BLaER1 treated with 17β-estradiol and CSF1 and Interleukin-3, amounts not matched to agents 10 nM and 100 nM (cell line): Measurements from ENCODE around the gene GMFB.

Source experiments
- H3K27ac ChIP-seq, 11 experiments: shearing (Covaris generic); formaldehyde crosslinking; 2 replicates each; pipeline ENCODE4 v1.8.1; 2022
- H3K27me3 ChIP-seq, 11 experiments: shearing (Covaris generic); formaldehyde crosslinking; 2 replicates each; pipeline ENCODE4 v1.8.1; 2022
- H3K36me3 ChIP-seq, 11 experiments: shearing (Covaris generic); formaldehyde crosslinking; 2 replicates each; pipeline ENCODE4 v1.8.1; 2022
- H3K4me1 ChIP-seq, 10 experiments: shearing (Covaris generic); formaldehyde crosslinking; 2 replicates each; pipeline ENCODE4 v1.8.1; 2022
- H3K4me2 ChIP-seq, 11 experiments: shearing (Covaris generic); formaldehyde crosslinking; 2 replicates each; pipeline ENCODE4 v1.8.1; 2022
- H3K4me3 ChIP-seq, 10 experiments: shearing (Covaris generic); formaldehyde crosslinking; 2 replicates each; pipeline ENCODE4 v1.8.1; 2022
- H3K9ac ChIP-seq, 11 experiments: shearing (Covaris generic); formaldehyde crosslinking; 2 replicates each; pipeline ENCODE4 v1.8.1; 2022
- H3K9me3 ChIP-seq, 11 experiments: shearing (Covaris generic); formaldehyde crosslinking; replicated peaks in 1 of 11; 2 replicates each; pipeline ENCODE4 v1.8.1; 2022
- H4K20me1 ChIP-seq, 11 experiments: shearing (Covaris generic); formaldehyde crosslinking; 2 replicates each; pipeline ENCODE4 v1.8.1; 2022
- Cebpa-rat ChIP-seq, 11 experiments: shearing (Covaris generic); IDR thresholded peaks; 2 replicates each; pipeline ENCODE4 v1.8.1; 2022

The GMFB gene

GRCh38 chr14:54501480-54501879, 12.7 kb upstream of the GMFB start:
- H3K27me3 ChIP-seq: no peaks in the 10 kb centered on the region
- H3K9me3 ChIP-seq: no peaks in the 10 kb centered on the region
- no peak overlapping the region for H3K4me3 ChIP-seq
- no peak overlapping the region for H3K9ac ChIP-seq
- H4K20me1 ChIP-seq: no peaks in the 10 kb centered on the region
- TF ChIP-seq Cebpa-rat (IDR thresholded peaks at IDR 0.05): no peak
- peak overlapping the region in 2 of 11 experiments; percentile 87 to 88; a peak in 3 of 22 replicates for H3K27ac ChIP-seq
- peaks cover 0 to 50% (median 12%) of the 10 kb centered on the region in 10 experiments; a peak in 11 of 20 replicates for H3K4me1 ChIP-seq
- peak overlapping the region in 3 of 11 experiments; percentile 86 to 93 (median 91); a peak in 6 of 22 replicates for H3K4me2 ChIP-seq
- no peaks in the 10 kb centered on the region for H3K36me3 ChIP-seq

- H3K27ac ChIP-seq: peak overlapping the region in 1 of 11 experiments; percentile 88; a peak in 1 of 22 replicates
Measured at GRCh38 chr14:54500744-54501143, 12.0 kb upstream of the GMFB start.

GRCh38 chr14:54498579-54498978, 9.8 kb upstream of the GMFB start:
- Histone ChIP-seq H3K9me3 (no peaks in the 10 kb centered on the region), H3K4me2 (peak overlapping the region in 1 of 11 experiments; percentile 27; a peak in 1 of 22 replicates), H3K4me3 (no peak overlapping the region), H3K9ac (no peak overlapping the region), H3K36me3 (no peaks in the 10 kb centered on the region), H3K27ac (no peak overlapping the region), H3K4me1 (peaks cover 0 to 41% (median 10%) of the 10 kb centered on the region in 10 experiments; a peak in 11 of 20 replicates), H3K27me3 (no peaks in the 10 kb centered on the region), H4K20me1 (no peaks in the 10 kb centered on the region)
- no peak for TF ChIP-seq Cebpa-rat (IDR thresholded peaks at IDR 0.05)

More at GRCh38 chr14:54500744-54501143, 12.0 kb upstream of the GMFB start:
- H4K20me1 ChIP-seq: no peaks in the 10 kb centered on the region
- peak overlapping the region in 3 of 11 experiments; percentile 86 to 93 (median 91); a peak in 6 of 22 replicates for H3K4me2 ChIP-seq
- no peaks in the 10 kb centered on the region for H3K36me3 ChIP-seq
- peaks cover 0 to 50% (median 12%) of the 10 kb centered on the region in 10 experiments; a peak in 11 of 20 replicates for H3K4me1 ChIP-seq
- H3K4me3 ChIP-seq: no peak overlapping the region
- TF ChIP-seq Cebpa-rat (IDR thresholded peaks at IDR 0.05): no peak
- H3K9ac ChIP-seq: no peak overlapping the region
- no peaks in the 10 kb centered on the region for H3K27me3 ChIP-seq
- H3K9me3 ChIP-seq: no peaks in the 10 kb centered on the region

GRCh38 chr14:54498095-54498531, 9.3 kb upstream of the GMFB start:
- Histone ChIP-seq H3K27me3 (no peaks in the 10 kb centered on the region), H3K9me3 (no peaks in the 10 kb centered on the region), H3K9ac (no peak overlapping the region), H4K20me1 (no peaks in the 10 kb centered on the region), H3K36me3 (no peaks in the 10 kb centered on the region), H3K27ac (no peak overlapping the region), H3K4me3 (no peak overlapping the region), H3K4me1 (peaks cover 0 to 37% (median 8%) of the 10 kb centered on the region in 10 experiments; a peak in 11 of 20 replicates), H3K4me2 (no peak overlapping the region)
- no peak for TF ChIP-seq Cebpa-rat (IDR thresholded peaks at IDR 0.05)

GRCh38 chr14:54497224-54497623, 8.4 kb upstream of the GMFB start:
- Histone ChIP-seq H3K36me3 (no peaks in the 10 kb centered on the region), H3K27me3 (no peaks in the 10 kb centered on the region), H3K9ac (no peak overlapping the region), H3K4me2 (no peak overlapping the region), H3K9me3 (no peaks in the 10 kb centered on the region), H3K4me1 (peaks cover 0 to 28% (median 1%) of the 10 kb centered on the region in 10 experiments; a peak in 11 of 20 replicates), H4K20me1 (no peaks in the 10 kb centered on the region), H3K27ac (no peak overlapping the region), H3K4me3 (no peak overlapping the region)
- TF ChIP-seq Cebpa-rat (IDR thresholded peaks at IDR 0.05): no peak

- no peaks in the 10 kb centered on the region for H3K9me3 ChIP-seq
- no peaks in the 10 kb centered on the region for H3K27me3 ChIP-seq
- H3K9ac ChIP-seq: no peak overlapping the region
- no peak overlapping the region for H3K27ac ChIP-seq
- peaks cover 0 to 4% (median 0%) of the 10 kb centered on the region in 11 experiments; a peak in 2 of 22 replicates for H4K20me1 ChIP-seq
- no peak overlapping the region for H3K4me2 ChIP-seq
- H3K4me1 ChIP-seq: peaks cover 8 to 22% (median 13%) of the 10 kb centered on the region in 10 experiments
- H3K36me3 ChIP-seq: no peaks in the 10 kb centered on the region
- no peak for TF ChIP-seq Cebpa-rat (IDR thresholded peaks at IDR 0.05)
- H3K4me3 ChIP-seq: no peak overlapping the region
Measured at GRCh38 chr14:54493293-54493692, 4.5 kb upstream of the GMFB start.

GRCh38 chr14:54490445-54491175, 1.8 kb upstream of the GMFB start:
- H3K36me3 ChIP-seq: peaks cover 0 to 19% (median 10%) of the 10 kb centered on the region in 11 experiments; a peak in 16 of 22 replicates
- peaks cover 0 to 26% (median 12%) of the 10 kb centered on the region in 11 experiments; a peak in 9 of 22 replicates for H4K20me1 ChIP-seq
- peak overlapping the region in 6 of 11 experiments; percentile 81 to 93 (median 86); a peak in 9 of 22 replicates for H3K4me2 ChIP-seq
- no peak overlapping the region for H3K4me3 ChIP-seq
- peak overlapping the region in 2 of 11 experiments; percentile 90 to 97; a peak in 3 of 22 replicates for H3K27ac ChIP-seq
- no peaks in the 10 kb centered on the region for H3K27me3 ChIP-seq
- peaks cover 0 to 13% (median 0%) of the 10 kb centered on the region in 11 experiments; a peak in 7 of 22 replicates for H3K9me3 ChIP-seq
- no peak for TF ChIP-seq Cebpa-rat (IDR thresholded peaks at IDR 0.05)
- peaks cover 21 to 44% (median 29%) of the 10 kb centered on the region in 10 experiments for H3K4me1 ChIP-seq
- H3K9ac ChIP-seq: no peak overlapping the region

GRCh38 chr14:54489731-54490444, 1.1 kb upstream of the GMFB start:
- peaks cover 0 to 16% (median 0%) of the 10 kb centered on the region in 11 experiments; a peak in 7 of 22 replicates for H3K9me3 ChIP-seq
- H3K4me1 ChIP-seq: peaks cover 21 to 50% (median 30%) of the 10 kb centered on the region in 10 experiments
- peak overlapping the region; percentile 91 to 99 (median 97); a peak in 21 of 22 replicates for H3K9ac ChIP-seq
- H3K36me3 ChIP-seq: peaks cover 0 to 23% (median 12%) of the 10 kb centered on the region in 11 experiments; a peak in 16 of 22 replicates
- no peaks in the 10 kb centered on the region for H3K27me3 ChIP-seq
- H3K27ac ChIP-seq: peak overlapping the region in 10 of 11 experiments; percentile 66 to 99 (median 94); a peak in 18 of 22 replicates
- H3K4me2 ChIP-seq: peak overlapping the region; percentile 78 to 93 (median 86)
- peak overlapping the region; percentile 80 to 99 (median 92); a peak in 18 of 20 replicates for H3K4me3 ChIP-seq
- TF ChIP-seq Cebpa-rat (IDR thresholded peaks at IDR 0.05): no peak
- peaks cover 0 to 33% (median 20%) of the 10 kb centered on the region in 11 experiments; a peak in 12 of 22 replicates for H4K20me1 ChIP-seq
